ENCODE results near the gene SLC34A3.
A peak's percentile ranks its signal among the peaks of the same experiment; 100 is the strongest.

The SLC34A3 gene

GRCh38 chr9:137198051-137198901 is 32.4 kb upstream of the SLC34A3 start:
- no peak for DNase-seq

- no peak for DNase-seq
Observed at GRCh38 chr9:137198902-137199283, 31.8 kb upstream of the SLC34A3 start.

GRCh38 chr9:137199411-137200121 is 31.1 kb upstream of the SLC34A3 start:
- no peak for DNase-seq

- DNase-seq = peak; percentile 97
Observed at GRCh38 chr9:137200311-137201204, 30.1 kb upstream of the SLC34A3 start, which contains the start of gene TPRN. Gene TPRN (minus strand): TSS chr9:137200741. CDS start chr9:137200711, 30 bp downstream.

GRCh38 chr9:137201205-137201868 is 29.4 kb upstream of the SLC34A3 start:
- no peak for DNase-seq

GRCh38 chr9:137202966-137203365 is 27.7 kb upstream of the SLC34A3 start:
- DNase-seq = no peak

- DNase-seq = no peak
Observed at GRCh38 chr9:137204731-137205125, 26.0 kb upstream of the SLC34A3 start.

GRCh38 chr9:137205126-137206069 is 25.3 kb upstream of the SLC34A3 start, which contains the start of the genes NDOR1 and TMEM203:
Gene NDOR1 (plus strand): TSS chr9:137205700. CDS start chr9:137205778, 78 bp downstream.
Gene TMEM203 (minus strand): TSS chr9:137205648. CDS start chr9:137205414, 234 bp downstream.
- DNase-seq = peak; percentile 99

GRCh38 chr9:137206602-137207001 is 24.1 kb upstream of the SLC34A3 start:
- DNase-seq = no peak

GRCh38 chr9:137211532-137211931 is 19.2 kb upstream of the SLC34A3 start:
- DNase-seq = no peak

GRCh38 chr9:137212520-137212919 is 18.2 kb upstream of the SLC34A3 start:
- no peak for DNase-seq

- no peak for DNase-seq
Observed at GRCh38 chr9:137213160-137214060, 17.3 kb upstream of the SLC34A3 start.

GRCh38 chr9:137214620-137215019 is 16.1 kb upstream of the SLC34A3 start:
- DNase-seq = no peak

GRCh38 chr9:137215196-137215986 is 15.3 kb upstream of the SLC34A3 start:
- no peak for DNase-seq

GRCh38 chr9:137216188-137216965 is 14.3 kb upstream of the SLC34A3 start:
- DNase-seq = no peak

GRCh38 chr9:137217276-137218211 is 13.2 kb upstream of the SLC34A3 start:
- DNase-seq = no peak

GRCh38 chr9:137218212-137218753 is 12.4 kb upstream of the SLC34A3 start:
- DNase-seq = no peak

Data from activated CD8-positive, alpha-beta memory T cell treated with anti-CD3 and anti-CD28 coated beads, Interleukin-2, amount 50 U/mL, for 48 hours (primary cell).